ENCODE results near the gene WFDC8.

- no peak for TF ChIP-seq CTCF (IDR thresholded peaks at IDR 0.05; ENCODE audit: poor library complexity, severe bottlenecking)
- no peak for TF ChIP-seq REST (IDR thresholded peaks at IDR 0.05; ENCODE audit: borderline replicate concordance)
- TF ChIP-seq EZH2 (IDR thresholded peaks at IDR 0.05; ENCODE audit: borderline replicate concordance, insufficient read depth, low read length, poor library complexity, severe bottlenecking): no peak
Observed at GRCh38 chr20:45611054-45611453, 32.0 kb upstream of the WFDC8 start.

Data from neural cell (in vitro differentiated cells).